Measurements from ENCODE around the gene GTSE1. TPM values are rescaled to one million over a fixed set of nuclear protein-coding genes. Genes with fewer than 3 reads are reported as not detected.

The GTSE1 gene
- total and polyA plus RNA-seq, 4 donors, result 1.0 to 2.3 (median 1.2) TPM

DNA sequence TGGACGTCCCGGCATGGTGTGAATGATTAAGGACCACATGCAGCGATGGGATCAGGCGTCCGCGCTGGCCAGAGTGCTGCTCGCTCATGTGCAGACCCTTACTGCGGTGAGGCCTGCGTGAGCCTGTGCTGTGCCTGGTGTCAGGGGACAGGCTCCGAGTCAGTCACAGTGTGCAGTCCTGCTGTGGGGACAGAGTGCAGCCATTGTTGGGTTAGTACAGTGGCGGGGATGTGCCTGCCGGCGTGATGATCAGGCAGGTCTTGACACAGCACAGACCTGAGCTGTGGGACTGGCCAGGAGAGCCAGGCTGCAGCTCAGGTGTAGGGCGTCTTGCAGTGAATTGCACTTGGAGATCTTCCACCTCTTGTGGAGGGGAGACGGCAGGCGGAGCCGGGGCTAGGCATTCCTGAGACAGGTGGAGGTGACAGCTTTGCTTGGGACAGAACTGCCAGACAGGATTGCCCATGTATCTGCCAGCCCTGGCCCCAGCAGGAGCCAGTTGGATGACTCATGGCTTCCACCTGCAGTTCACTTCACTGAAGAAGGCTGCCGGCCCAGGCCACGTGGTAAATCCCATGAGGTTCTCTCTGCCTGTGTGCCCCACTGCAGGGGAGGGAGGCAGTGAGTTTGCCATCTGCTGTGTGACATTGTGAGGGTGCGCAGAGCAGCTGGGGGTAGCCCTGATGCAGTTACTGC is 56.2 kb downstream of the GTSE1 start:
- ATAC-seq (ENCODE audit: insufficient read depth, low FRiP score), result peak; percentile 60

DNA sequence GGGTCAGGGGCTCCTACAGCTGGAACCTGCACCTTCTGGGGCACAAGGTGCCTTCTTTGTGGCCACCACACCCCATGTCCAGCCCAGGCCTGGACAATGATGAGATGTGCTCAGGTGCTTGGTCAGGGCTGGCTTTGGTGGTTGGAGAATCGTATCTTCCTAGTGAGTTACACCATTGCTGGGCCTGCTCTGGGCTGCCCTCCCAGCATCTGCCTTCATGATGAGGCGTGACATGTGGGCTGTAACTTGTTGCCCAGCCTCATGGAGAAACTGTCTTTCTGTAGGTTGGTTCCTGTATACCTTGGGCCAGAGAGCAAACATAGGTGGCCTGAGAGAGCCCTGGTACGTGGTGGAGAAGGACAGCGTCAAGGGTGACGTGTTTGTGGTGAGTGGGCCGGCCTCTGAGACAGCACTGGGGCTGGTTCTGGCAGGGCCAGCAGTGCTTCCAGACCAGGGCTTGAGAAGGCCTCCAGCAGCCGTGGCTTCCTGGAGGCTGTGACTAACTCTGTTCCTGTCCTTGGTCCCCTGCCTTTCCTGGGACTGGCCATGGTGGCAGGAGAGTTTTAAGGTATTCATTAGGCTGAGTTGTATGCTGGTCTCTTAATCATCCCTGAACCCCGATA is 56.9 kb downstream of the GTSE1 start:
- ATAC-seq (ENCODE audit: insufficient read depth, low FRiP score), result no peak
- H3K36me3 ChIP-seq (ENCODE audit: control insufficient read depth in 4 of 4, insufficient read depth in 4 of 4, low read length in 4 of 4), result peaks cover 8 to 80% (median 41%) of the 10 kb centered on the region in 4 donors
- TF ChIP-seq, protein P1, sequence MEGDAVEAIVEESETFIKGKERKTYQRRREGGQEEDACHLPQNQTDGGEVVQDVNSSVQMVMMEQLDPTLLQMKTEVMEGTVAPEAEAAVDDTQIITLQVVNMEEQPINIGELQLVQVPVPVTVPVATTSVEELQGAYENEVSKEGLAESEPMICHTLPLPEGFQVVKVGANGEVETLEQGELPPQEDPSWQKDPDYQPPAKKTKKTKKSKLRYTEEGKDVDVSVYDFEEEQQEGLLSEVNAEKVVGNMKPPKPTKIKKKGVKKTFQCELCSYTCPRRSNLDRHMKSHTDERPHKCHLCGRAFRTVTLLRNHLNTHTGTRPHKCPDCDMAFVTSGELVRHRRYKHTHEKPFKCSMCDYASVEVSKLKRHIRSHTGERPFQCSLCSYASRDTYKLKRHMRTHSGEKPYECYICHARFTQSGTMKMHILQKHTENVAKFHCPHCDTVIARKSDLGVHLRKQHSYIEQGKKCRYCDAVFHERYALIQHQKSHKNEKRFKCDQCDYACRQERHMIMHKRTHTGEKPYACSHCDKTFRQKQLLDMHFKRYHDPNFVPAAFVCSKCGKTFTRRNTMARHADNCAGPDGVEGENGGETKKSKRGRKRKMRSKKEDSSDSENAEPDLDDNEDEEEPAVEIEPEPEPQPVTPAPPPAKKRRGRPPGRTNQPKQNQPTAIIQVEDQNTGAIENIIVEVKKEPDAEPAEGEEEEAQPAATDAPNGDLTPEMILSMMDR (IDR thresholded peaks at IDR 0.05; ENCODE audit: control extremely low read depth, extremely low read depth), result no peak

More for the DNA sequence above, 56.2 kb downstream of the GTSE1 start:
- Histone ChIP-seq H3K36me3 (ENCODE audit: control insufficient read depth in 4 of 4, insufficient read depth in 4 of 4, low read length in 4 of 4) (peaks cover 8 to 78% (median 44%) of the 10 kb centered on the region in 4 donors), H3K27me3 (ENCODE audit: control insufficient read depth in 3 of 3, insufficient read depth in 3 of 3, low read length in 2 of 3) (no peaks in the 10 kb centered on the region), H3K9ac (ENCODE audit: insufficient read depth in 1 of 2, low read length in 2 of 2) (no peak overlapping the region), H3K4me3 (no peak overlapping the region), H3K9me3 (ENCODE audit: control insufficient read depth in 4 of 4, insufficient read depth in 3 of 4, low read length in 3 of 4) (no peaks in the 10 kb centered on the region), H3K4me1 (ENCODE audit: control insufficient read depth in 5 of 5, insufficient read depth in 5 of 5, low read length in 5 of 5) (peaks cover 0 to 3% (median 0%) of the 10 kb centered on the region in 5 donors), H3K27ac (ENCODE audit: low read depth in 1 of 2, low read length in 1 of 2) (peak overlapping the region; percentile 11 to 77)
- DNase-seq, result no peak
- 83 to 91% methylated on average over 20 of the region's 20 CpGs for WGBS, 2 donors
- TF ChIP-seq, protein P1 (IDR thresholded peaks at IDR 0.05; ENCODE audit: control extremely low read depth, extremely low read depth), result no peak

DNA sequence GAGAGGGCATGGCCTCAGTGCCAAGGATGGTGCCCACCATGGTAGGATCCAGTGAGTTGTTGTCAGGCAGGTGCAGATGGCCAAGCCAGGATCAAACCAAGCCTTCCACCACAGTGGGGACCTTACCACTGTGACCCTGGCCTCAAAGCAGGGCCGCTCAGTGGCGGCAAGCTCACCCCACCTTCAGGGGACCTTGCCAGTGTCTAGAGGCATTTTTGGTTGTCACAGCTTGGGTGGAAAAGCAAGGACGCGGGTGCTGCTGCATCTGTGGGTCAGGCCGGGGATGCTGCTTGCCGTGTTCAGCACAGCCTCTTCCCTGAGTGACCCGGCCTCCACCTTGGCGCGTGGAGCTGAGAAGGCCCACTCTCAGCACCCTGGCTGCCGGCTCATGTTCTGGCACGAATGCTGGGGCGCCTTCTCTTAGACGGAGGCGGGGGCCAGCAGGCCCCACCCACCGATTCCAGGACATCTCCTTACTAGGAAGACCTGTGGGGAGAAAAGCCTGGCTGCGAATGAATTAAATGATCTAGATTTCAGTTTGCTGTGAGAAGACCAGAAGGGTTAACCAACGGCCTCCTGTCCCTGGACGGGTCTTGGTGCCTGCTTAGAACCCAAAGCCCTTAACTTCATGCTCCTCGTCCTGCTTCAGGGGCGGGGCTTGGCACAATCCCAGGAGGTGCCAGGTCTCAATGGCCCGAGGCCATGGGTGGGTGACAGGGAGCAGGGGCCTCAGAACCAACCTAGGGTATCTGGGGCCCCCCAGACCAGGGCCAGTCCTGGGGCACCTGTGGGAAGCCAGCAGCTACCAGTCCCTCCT is 57.7 kb downstream of the GTSE1 start:
- ATAC-seq (ENCODE audit: insufficient read depth, low FRiP score), result no peak
- no peaks in the 10 kb centered on the region for H3K9me3 ChIP-seq (ENCODE audit: control insufficient read depth in 4 of 4, insufficient read depth in 3 of 4, low read length in 3 of 4)
- H3K27ac ChIP-seq (ENCODE audit: low read depth in 1 of 2, low read length in 1 of 2), result peak overlapping the region; percentile 28 to 77
- WGBS, 2 donors, result 86 to 90% methylated on average over 21 of the region's 21 CpGs
- H3K36me3 ChIP-seq (ENCODE audit: control insufficient read depth in 4 of 4, insufficient read depth in 4 of 4, low read length in 4 of 4), result peaks cover 8 to 78% (median 38%) of the 10 kb centered on the region in 4 donors
- peaks cover 0 to 3% (median 0%) of the 10 kb centered on the region in 5 donors for H3K4me1 ChIP-seq (ENCODE audit: control insufficient read depth in 5 of 5, insufficient read depth in 5 of 5, low read length in 5 of 5)
- no peaks in the 10 kb centered on the region for H3K27me3 ChIP-seq (ENCODE audit: control insufficient read depth in 3 of 3, insufficient read depth in 3 of 3, low read length in 2 of 3)
- no peak overlapping the region for H3K9ac ChIP-seq (ENCODE audit: insufficient read depth in 1 of 2, low read length in 2 of 2)
- no peak for DNase-seq
- TF ChIP-seq, protein P1 (IDR thresholded peaks at IDR 0.05; ENCODE audit: control extremely low read depth, extremely low read depth), result no peak
- H3K4me3 ChIP-seq, result no peak overlapping the region

More for the DNA sequence above, 56.9 kb downstream of the GTSE1 start:
- no peak for DNase-seq
- Histone ChIP-seq H3K27me3 (ENCODE audit: control insufficient read depth in 3 of 3, insufficient read depth in 3 of 3, low read length in 2 of 3) (no peaks in the 10 kb centered on the region), H3K4me3 (no peak overlapping the region), H3K9ac (ENCODE audit: insufficient read depth in 1 of 2, low read length in 2 of 2) (no peak overlapping the region), H3K27ac (ENCODE audit: low read depth in 1 of 2, low read length in 1 of 2) (peak overlapping the region; percentile 28 to 77), H3K9me3 (ENCODE audit: control insufficient read depth in 4 of 4, insufficient read depth in 3 of 4, low read length in 3 of 4) (no peaks in the 10 kb centered on the region), H3K4me1 (ENCODE audit: control insufficient read depth in 5 of 5, insufficient read depth in 5 of 5, low read length in 5 of 5) (peaks cover 0 to 3% (median 0%) of the 10 kb centered on the region in 5 donors)
- 88 to 90% methylated on average over 8 of the region's 8 CpGs for WGBS, 2 donors
